HG03575 (cell line): ENCODE data around the gene TEX19.

ENCODE experiments used
- ATAC-seq: cut with Tn5 transposase; IDR thresholded peaks from one replicate; pipeline ENCODE4 v1.9.1; 2021; ENCODE audit not compliant: unreplicated experiment, insufficient number of reproducible peaks, low FRiP score; ENCODE audit errors: extremely low read depth

The TEX19 gene

DNA sequence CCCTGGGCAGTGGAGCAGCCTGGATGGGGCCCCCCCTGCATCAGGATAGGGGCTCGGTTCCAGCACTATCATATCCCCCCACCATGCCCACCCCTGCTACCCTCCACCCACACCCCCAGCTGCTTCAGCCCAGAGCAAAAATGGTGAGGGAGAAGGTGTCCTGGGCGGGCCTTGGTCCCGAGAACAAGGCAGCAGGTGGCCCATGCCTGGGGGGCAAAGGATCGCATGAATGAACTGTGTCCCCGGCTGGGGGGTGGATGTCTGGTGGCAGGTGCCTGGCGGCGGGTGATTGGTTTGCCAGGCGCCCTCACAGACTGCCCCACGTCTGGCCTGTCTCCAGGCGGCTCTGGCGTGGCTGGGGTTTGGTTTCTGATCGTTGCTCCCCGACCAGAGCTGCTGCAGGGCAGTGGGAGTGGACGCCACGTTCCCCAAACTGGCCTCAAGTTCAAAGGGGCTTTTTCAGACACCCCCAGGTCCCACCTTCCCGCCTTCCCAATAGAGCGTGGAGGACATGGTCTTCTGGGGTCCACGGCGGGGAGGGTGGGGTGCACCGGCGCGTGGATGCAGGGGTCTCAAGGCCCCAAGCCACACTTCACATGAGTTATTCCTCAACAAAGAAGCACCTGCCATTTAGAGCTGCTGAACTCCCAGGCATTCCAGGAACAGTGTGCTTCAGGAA lies 25.1 kb downstream of the TEX19 start:
- no peak for ATAC-seq

DNA sequence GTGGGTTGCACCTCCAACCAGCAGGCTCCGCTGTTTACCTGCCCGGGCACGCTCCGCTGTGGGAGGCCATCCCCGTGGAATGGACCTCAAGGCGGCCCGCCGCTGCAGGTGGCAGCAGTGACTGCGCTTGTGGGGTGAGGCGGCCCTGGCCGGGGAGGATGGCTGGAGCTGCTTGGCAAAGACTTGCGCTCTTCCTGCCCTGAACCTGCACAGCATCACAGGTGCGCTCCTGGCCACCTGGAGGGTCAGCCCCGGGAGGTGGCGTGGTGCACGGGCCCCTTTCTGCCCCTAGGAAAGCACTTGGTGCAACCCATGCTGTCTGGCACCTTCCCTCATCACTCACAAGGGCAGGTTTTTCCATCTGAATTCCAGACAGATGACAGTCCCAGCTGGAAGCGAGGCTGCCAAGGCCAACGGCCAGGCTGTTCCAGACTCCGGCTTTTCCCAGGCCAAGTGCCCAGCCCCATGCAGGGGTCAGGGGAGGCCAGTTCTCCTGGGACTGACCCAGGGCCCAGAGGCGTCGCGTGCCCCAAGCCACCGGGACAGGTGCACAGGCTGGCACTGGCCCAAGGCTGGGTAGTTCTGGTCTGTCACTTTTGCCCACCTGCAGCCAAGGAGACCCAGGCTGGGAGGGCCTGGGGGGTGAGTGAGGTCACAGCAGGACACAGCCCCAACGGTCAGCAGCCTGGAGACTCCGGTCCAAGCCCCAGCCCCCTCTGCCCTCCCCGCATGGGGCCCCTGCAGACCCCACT lies 25.9 kb downstream of the TEX19 start:
- no peak for ATAC-seq

DNA sequence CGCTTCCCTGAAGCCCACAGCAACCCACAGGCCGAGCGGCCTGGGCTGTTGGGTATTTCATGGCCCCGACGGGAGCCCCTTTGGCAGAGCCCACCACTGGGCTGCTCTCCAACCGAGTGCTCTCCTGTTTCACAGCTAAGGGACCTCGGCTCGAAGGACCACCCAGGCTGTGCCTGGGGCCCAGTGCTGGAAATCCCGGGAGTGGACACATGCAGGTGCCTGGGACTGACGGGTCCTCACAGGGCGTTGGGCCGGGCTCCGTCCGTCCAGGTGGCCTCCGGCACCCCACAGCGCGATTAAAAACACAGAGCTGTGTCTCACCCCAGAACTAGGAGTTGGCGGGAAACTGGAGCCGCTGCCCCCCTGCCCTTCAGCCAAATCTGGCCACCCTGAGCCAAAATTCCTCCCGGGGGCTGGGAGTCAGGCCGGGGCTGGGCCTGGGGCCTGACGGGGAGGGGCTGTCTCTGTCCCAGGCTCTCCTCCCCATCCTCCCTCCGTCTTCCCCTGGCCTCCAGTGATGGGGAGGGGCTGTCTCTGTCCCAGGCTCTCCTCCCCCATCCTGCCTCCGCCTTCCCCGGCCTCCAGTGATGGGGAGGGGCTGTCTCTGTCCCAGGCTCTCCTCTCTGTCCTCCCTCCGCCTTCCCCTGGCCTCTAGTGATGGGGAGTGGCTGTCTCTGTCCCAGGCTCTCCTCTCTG lies 26.7 kb downstream of the TEX19 start:
- ATAC-seq, result no peak

DNA sequence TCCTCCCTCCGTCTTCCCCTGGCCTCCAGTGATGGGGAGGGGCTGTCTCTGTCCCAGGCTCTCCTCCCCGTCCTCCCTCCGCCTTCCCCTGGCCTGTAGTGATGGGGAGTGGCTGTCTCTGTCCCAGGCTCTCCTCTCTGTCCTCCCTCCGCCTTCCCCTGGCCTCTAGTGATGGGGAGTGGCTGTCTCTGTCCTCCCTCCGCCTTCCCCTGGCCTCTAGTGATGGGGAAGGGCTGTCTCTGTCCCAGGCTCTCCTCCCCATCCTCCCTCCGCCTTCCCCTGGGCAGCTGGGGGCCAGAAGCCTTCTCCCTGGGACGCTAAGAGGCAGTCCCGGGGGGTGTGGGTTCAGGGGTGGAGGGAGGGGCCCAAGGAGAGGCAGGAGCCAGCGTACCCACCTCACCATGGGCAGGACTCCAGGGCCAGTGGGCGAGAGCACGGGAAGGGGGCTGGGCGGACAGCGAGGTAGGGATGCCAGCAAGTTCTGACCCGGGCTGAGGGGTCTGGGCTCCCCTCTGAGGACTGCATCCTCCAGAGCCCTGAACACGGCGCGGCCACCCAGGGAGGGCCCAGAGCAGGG lies 27.3 kb downstream of the TEX19 start:
- no peak for ATAC-seq

DNA sequence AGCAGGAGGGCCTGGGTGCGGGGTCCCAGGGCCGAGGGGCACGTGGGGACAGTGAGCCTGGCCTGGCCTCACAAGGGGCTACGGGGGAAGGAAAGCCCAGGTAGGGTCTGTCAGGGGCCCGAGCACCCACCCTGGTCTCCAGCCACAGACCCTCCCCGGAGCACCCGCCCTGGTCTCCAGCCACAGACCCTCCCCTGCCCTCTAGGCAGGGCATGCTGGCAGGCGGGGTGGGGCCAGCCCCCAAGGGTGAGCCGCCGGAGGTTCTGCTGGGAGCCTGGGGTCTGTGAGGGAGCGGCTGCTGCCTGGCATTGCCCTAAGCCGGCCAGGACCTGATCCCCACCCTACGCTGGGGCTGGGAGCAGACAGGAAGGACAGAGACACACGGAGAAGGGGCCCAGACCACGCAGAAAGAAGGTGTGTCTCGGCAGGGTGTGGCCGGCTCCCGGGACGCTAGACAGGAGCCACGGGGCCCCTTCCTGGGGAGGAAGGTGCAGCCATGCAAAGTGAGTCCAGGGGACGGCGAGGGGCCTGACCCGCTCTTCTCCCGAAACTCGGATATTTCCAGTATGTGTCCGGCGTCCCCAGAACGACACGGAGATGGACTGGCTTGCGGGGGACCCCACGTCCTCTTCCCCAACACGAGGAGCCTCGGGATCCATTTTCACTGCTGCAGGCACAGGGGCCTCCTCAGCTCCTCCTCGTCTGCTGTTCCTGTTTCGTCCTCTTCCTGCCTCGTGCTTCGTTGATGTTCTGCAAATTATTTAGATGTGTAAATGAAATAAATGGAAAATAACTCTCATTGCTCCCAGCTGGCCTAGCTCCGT lies 28.0 kb downstream of the TEX19 start:
- ATAC-seq, result no peak

DNA sequence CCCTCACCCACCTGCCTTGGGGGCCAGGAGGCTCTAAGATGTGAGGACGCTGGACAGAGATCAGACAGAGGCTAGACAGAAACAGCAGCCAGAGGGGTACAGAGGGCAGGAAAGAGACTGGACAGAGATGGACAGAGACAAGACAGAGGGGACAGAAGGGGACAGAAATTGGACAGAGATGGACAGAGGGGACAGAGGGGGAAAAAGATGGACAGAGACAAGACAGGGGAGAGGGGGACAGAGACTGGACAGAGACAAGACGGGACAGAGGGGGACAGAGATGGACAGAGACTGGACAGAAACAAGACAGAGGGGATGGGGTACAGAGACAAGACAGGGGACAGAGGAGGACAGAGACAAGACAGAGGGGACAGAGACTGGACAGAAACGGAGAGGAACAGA lies 28.7 kb downstream of the TEX19 start:
- ATAC-seq, result no peak

DNA sequence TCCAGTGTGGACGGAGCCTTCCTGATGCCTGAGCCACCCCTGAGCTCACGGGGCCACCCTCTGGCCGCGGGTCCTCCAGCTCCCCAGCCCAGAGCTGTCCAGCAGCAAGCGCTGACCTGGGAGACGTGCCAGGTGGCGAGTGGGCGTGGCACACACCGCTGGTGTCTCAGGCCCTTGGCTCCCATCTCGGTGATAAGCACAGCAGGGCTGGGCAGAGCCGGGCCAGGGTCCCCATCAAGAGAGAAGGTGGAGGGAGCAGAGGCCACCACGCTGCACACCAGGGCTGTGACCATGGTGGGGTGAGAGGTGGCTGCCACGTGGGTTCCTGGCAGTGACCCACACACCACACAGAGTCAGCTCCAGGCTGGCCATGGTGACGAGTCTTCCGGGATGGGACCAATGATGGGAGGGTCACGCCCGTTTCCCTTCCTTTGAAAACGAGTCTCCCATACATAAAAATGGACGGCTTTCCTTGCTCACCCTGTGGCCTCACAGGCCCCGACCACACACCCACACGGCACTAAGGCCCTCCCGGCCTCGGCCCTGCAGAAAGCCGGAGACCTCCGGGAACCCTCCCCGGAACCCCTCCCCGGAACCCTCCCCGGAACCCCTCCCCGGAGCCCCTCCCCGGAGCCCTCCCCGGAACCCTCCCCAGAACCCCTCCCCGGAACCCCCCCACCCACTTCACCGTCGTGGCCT lies 29.3 kb downstream of the TEX19 start:
- no peak for ATAC-seq

DNA sequence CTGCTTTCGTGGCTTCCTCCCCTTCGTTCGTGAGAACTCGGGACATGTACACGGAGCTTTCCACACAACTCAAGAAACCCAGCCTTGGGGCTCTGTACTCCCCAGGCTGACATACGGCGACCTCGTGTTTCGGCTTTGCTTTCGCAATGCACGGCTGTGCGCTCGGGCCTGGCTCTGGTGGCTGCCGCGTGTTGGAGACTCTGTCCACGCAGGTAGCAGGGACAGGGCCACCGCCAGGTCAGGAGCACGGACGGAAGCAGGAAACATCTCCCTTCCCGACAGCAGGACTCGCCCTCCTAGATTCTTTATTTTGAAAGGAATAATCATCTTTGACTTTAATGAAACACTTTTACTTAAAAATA lies 29.9 kb downstream of the TEX19 start:
- ATAC-seq, result no peak

DNA sequence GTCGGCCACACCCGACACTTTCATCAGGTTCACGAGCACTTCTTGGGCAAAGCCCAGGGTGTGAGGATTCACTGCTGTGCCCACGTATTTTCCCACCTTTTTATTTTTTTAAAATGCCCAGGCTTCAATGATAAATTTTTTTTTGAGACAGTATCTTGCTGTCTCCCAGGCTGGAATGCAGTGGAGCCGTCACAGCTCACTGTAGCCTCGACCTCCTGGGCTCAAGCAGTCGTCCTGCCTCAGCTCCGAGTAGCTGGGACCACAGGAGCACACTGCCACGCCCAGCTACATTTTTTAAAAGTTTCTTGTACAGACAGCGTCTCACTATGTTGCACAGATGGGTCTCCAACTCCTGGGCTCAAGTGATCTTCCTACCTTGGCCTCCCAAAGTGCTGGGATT lies 30.3 kb downstream of the TEX19 start:
- no peak for ATAC-seq

DNA sequence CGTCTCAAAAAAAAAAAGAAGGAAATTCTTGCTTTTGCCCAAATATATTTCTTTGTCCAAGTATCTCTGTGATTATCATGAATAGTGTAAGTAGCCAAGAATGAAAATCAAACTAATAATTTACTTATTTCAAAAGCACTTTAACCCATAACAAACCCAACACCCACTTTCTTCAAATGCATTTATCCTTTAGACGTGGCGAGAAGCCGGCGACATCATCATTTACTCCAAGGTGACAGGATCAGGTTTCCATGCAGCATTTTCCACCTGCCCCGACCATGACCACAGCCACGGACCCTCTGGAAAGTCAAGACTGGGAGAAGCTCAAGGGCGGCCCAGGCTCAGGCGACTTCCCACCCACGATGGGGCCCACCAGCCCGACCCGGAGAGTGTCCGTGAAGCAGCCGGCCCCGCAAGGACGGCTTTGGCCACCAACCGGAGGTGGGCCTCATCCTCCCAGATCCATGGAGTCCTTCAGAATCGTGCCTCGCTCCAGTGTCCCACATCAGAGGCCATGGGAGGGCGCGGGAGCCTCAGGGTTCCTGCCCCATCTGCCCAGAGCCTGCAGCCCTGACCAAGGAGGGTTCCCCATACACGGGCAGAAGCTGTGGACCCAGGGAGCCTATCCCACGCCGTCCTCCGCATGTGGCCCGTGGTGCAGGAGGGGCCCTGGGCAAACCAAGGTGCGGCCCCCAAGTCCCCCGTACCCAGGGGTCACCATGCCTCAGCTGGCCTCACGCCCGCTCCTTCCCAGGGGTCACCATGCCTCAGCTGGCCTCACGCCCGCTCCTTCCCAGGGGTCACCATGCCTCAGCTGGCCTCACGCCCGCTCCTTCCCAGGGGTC lies 31.2 kb downstream of the TEX19 start:
- ATAC-seq, result no peak

DNA sequence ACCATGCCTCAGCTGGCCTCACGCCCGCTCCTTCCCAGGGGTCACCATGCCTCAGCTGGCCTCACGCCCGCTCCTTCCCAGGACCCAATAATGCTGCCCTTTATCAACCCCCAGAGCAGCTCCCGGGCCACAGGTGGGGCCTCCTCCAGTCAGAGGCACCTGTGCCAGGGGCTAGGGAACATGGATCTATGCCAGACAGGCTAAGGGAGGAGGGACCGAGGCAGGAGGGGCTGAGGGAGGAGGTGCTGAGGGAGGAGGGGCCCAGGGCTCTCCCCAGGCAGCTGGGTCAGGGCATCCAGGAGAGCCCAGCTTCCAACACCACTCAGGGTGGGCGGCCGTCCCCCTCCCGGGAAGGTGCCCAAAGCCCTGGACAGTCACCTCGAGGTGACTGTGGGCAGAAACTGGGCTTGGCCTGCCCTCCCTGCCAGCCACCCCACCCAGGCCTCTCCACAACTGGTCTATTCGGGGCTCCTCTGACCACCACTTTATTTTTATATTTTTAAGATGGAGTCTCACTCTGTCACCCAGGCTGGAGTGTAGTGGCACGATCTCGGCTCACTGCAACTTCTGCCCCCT lies 31.9 kb downstream of the TEX19 start:
- ATAC-seq, result no peak

DNA sequence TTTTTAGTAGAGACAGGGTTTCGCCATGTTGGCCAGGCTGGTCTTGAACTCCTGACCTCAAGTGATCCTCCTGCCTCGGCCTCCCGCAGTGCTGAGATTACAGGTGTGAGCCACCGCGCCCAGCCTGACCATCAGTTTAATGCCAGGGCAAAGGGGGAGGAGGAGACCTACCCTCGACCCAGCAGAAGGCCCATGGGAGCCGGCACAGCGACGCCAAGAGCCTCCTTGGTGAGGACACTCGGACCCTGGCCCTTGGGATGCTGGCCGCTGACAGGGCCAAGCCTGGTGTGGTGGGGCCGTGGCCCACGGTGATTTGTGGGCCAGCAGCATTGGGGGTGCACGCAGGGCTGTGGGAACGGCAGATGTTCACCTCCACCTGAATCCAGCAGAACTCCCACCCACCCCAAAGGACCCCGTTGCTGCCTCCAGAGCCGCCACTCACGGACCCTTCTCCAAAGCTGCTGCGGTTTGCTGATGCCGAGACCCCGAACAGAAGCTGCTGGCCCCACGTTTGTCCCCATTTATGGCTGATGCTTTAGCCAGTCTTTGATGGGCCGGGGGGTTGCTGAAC lies 32.5 kb downstream of the TEX19 start:
- no peak for ATAC-seq

DNA sequence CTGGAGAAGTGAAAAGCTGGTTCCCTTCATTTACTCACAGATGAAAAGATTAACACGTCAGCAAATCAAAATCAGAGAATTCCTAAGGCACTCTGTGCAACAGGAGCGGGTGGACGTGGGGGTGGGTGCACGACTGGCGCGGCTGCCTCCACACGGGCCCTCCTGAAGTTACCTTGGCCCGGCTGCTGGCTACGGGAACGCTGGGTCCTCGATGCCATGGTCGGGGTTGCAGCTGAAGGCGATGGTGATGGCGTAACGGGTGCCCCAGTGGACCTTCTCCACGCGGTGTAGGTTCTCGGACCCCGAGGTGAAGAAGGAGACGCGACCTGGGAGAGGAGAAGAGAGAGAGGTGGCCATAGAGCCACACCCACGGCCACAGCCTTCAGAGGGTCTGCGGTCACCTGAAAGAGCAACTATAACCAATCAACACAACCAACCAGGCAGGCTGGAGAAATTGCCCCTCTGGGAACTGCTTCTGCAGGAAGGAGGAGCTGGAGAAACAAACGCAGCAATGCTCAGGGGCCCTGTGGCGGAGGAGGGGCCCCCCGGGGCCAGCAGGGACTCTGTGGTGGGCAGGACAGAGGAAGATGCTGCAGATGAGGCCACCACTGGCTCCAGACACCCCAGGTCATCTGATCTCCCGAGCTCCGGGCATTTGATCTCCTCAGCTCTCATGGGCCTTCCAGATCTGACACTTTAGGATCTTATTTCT lies 33.3 kb downstream of the TEX19 start:
- no peak for ATAC-seq

DNA sequence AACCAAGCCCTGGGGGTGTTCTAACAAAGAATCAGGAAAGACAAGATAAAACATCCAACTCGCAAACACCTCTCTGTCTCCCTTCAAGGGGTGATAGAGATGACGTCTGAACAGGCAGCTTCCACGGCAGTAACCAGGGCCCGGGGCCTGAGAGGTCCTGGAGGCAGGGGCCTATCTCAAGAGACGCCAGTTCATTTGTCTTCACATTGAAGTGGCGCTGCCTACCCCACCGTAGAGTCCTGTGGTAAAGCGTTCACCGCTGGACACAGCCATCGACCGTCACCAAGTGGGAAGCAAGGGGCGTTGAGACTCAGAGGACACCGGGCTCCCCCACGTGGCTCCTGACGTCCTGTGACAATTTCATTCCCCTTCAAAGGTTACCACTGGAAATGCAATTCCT lies 33.9 kb downstream of the TEX19 start:
- ATAC-seq, result no peak

DNA sequence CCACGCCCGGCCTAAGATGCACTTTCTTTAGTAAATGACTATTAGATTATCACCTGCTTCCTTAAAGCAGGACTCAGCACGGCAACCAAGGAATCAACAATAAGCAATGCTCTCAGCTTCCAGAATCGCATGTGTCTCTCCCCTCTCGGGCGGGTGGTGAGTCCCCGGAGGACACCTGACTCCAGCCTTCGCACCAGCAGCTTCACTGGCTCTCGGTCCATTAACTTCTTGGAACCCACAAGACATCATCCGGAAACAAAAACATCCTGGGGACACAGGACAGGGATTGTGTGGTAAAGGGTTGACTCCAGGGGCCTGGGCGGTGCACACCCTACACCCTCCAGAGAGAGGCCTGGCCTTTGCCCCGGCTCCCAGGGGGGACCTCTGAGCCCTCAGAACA lies 35.2 kb downstream of the TEX19 start:
- no peak for ATAC-seq

DNA sequence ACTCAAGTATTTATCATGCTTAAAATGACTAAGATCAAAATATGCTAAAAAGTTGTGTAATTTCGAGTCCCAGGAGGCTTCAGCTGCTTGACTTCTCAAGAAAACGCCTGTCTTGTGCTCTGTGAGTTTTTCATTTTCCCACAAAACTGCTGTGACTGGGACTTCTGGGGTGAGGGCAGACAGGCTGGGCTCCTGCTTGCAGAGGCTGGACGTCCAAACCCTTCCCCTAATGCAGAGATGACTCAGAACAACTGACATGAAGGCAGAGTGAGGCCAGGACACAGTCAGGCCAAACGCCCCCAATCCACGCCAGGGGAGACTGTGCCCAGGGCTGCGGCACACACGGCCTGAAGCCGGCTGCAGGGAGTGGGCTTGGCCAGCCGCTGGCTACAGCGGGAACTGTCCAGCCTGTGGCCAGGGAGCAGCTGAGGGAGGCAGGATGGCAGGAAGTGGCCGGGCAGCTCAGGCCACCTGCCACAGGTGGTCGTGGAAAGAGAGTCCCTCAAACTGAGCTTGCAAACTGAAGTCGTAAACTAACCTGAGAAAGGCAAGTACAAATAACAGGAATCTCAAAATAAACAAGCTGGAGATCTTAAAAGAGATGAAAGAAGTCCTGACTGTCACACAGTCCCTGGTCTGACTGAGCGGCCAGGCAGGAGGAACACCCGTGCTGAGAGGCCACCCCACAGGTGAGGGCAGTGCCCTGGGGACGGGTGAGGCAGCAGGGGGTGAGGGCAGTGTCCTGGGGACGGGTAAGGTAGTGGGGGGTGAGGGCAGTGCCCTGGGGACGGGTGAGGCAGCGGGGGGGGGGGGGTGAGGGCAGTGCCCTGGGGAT lies 37.8 kb downstream of the TEX19 start:
- ATAC-seq, result no peak
